Calu3 (cell line): ENCODE data around the gene SLC8A2. TPM values are rescaled to one million over a fixed set of nuclear protein-coding genes. Genes with fewer than 3 reads are reported as not detected.

Experiments
- BruUV-seq: library from RNA; stranded (reverse); fragments of 400-500 nt; replicated peaks from 2 replicates; lab custom pipeline; 2021; lab: Mats Ljungman, UMichigan
- CTCF ChIA-PET: fragments of 300-600 bp; sonication (Branson Sonifier 250); formaldehyde crosslinking; loops from one replicate; lab custom pipeline; 2022; ENCODE audit warnings: antibody characterized with exemption; lab: Charles Lee
- DNase-seq: peaks from one replicate; pipeline ENCODE4 v3.0.0; 2022
- H3K27ac Mint-ChIP-seq: one replicate; pipeline ENCODE4 v1.8.0; 2022; ENCODE audit warnings: mixed read lengths; ENCODE audit not compliant: unreplicated experiment
- H3K27me3 Mint-ChIP-seq: one replicate; pipeline ENCODE4 v1.8.0; 2022; ENCODE audit warnings: mixed read lengths; ENCODE audit not compliant: unreplicated experiment
- H3K36me3 Mint-ChIP-seq: one replicate; pipeline ENCODE4 v1.8.0; 2022; ENCODE audit warnings: mild to moderate bottlenecking, moderate library complexity, mixed read lengths; ENCODE audit not compliant: insufficient read depth, unreplicated experiment
- H3K4me1 Mint-ChIP-seq: one replicate; pipeline ENCODE4 v1.8.0; 2022; ENCODE audit warnings: mild to moderate bottlenecking, low read depth, mixed read lengths; ENCODE audit not compliant: unreplicated experiment
- H3K4me3 Mint-ChIP-seq: one replicate; pipeline ENCODE4 v1.8.0; 2022; ENCODE audit warnings: mild to moderate bottlenecking, low read depth, moderate library complexity, mixed read lengths; ENCODE audit not compliant: unreplicated experiment
- H3K9me3 Mint-ChIP-seq: one replicate; pipeline ENCODE4 v1.8.0; 2022; ENCODE audit warnings: low read depth, mixed read lengths; ENCODE audit not compliant: unreplicated experiment
- CTCF ChIP-seq: fragments of 200-600 bp; IDR thresholded peaks from one replicate; pipeline ENCODE4 v1.8.0; 2022; ENCODE audit warnings: antibody characterized with exemption; ENCODE audit not compliant: unreplicated experiment
- intact Hi-C: fragments of 100-400 bp; cut with micrococcal nuclease; formaldehyde crosslinking; loops from one replicate; pipeline ENCODE4 v1.10.0; 2022; ENCODE audit not compliant: unreplicated experiment
- total RNA-seq: library from RNA; stranded (reverse); gene quantifications from 2 replicates; pipeline ENCODE4 v1.2.3, GENCODE V29; 2022

Gene SLC8A2
- total RNA-seq, 1 experiment from 2014 or later, result 0.33 TPM

GRCh38 chr19:47405854-47406417 is 65.8 kb downstream of the SLC8A2 start:
- BruUV-seq, result no TSS peak

GRCh38 chr19:47405197-47405550 is 66.5 kb downstream of the SLC8A2 start:
- no peak for TF ChIP-seq CTCF
- no peak overlapping the region for H3K4me3 Mint-ChIP-seq
- H3K27ac Mint-ChIP-seq, result no peak overlapping the region
- BruUV-seq, result no TSS peak
- intact Hi-C loops, result no loop called here
- DNase-seq, result no peak
- CTCF ChIA-PET, result interaction anchor here (0.7 kb wide), 1 partner anchor 20 kb away, joined by 3 read pairs; no protein-coding TSS in a partner anchor
- H3K4me1 Mint-ChIP-seq, result no peaks in the 10 kb centered on the region
- peaks cover 2% of the 10 kb centered on the region for H3K9me3 Mint-ChIP-seq
- H3K36me3 Mint-ChIP-seq, result no peaks in the 10 kb centered on the region
- peaks cover 88% of the 10 kb centered on the region for H3K27me3 Mint-ChIP-seq

More at GRCh38 chr19:47405854-47406417, 65.8 kb downstream of the SLC8A2 start:
- Mint-ChIP-seq H3K27ac (no peak overlapping the region), H3K4me1 (no peaks in the 10 kb centered on the region), H3K4me3 (no peak overlapping the region), H3K27me3 (peaks cover 92% of the 10 kb centered on the region), H3K36me3 (no peaks in the 10 kb centered on the region), H3K9me3 (peaks cover 2% of the 10 kb centered on the region)
- no peak for DNase-seq
- no peak for TF ChIP-seq CTCF
- CTCF ChIA-PET, result interaction anchor here (0.7 kb wide), 1 partner anchor 19 kb away, joined by 3 read pairs; no protein-coding TSS in a partner anchor
- intact Hi-C loops, result no loop called here

GRCh38 chr19:47404334-47405196 is 67.1 kb downstream of the SLC8A2 start:
- intact Hi-C loops, result no loop called here
- TF ChIP-seq CTCF, result no peak
- Mint-ChIP-seq H3K4me1 (no peaks in the 10 kb centered on the region), H3K27me3 (peaks cover 83% of the 10 kb centered on the region), H3K27ac (no peak overlapping the region), H3K4me3 (no peak overlapping the region), H3K9me3 (peaks cover 2% of the 10 kb centered on the region), H3K36me3 (no peaks in the 10 kb centered on the region)
- CTCF ChIA-PET, result no interaction called here
- no TSS peak for BruUV-seq
- DNase-seq, result no peak

- CTCF ChIA-PET, result no interaction called here
- intact Hi-C loops, result no loop called here
- no peak overlapping the region for H3K4me3 Mint-ChIP-seq
- TF ChIP-seq CTCF, result no peak
- no peaks in the 10 kb centered on the region for H3K36me3 Mint-ChIP-seq
- no peak overlapping the region for H3K27ac Mint-ChIP-seq
- peaks cover 82% of the 10 kb centered on the region for H3K27me3 Mint-ChIP-seq
- DNase-seq, result no peak
- H3K9me3 Mint-ChIP-seq, result no peaks in the 10 kb centered on the region
- no TSS peak for BruUV-seq
- H3K4me1 Mint-ChIP-seq, result no peaks in the 10 kb centered on the region
Observed at GRCh38 chr19:47402504-47402903, 69.2 kb downstream of the SLC8A2 start.
